GM12878 (cell line): ENCODE measurements around the gene HOXD3. TPM values are rescaled to one million over a fixed set of nuclear protein-coding genes. Genes with fewer than 3 reads are reported as not detected.

ENCODE experiments used
- ATAC-seq: fragments of 200-7000 bp; cut with Tn5 transposase; 3 replicates; pipeline ENCODE4 v1.9.1; 2020; ENCODE audit warnings: mild to moderate bottlenecking, moderate library complexity
- BruUV-seq: library from RNA; stranded (reverse); fragments of 400-500 nt; replicated peaks from 2 replicates; lab custom pipeline; 2021; lab: Mats Ljungman, UMichigan
- CTCF ChIA-PET: fragments of 300-600 bp; sonication (Branson Sonifier 250); formaldehyde crosslinking; extraction: SDS; loops from one replicate; lab custom pipeline; 2021; ENCODE audit warnings: inconsistent platforms; lab: Yijun Ruan, JAX
- POLR2A ChIA-PET: fragments of 350-600 bp; formaldehyde crosslinking; extraction: SDS; loops from one replicate; lab custom pipeline; 2021; ENCODE audit warnings: inconsistent platforms; lab: Charles Lee
- RAD21 ChIA-PET: fragments of 300-600 bp; sonication (Branson Sonifier 250); formaldehyde crosslinking; loops from one replicate; lab custom pipeline; 2023; ENCODE audit warnings: antibody characterized with exemption; ENCODE audit not compliant: unreplicated experiment; lab: Charles Lee
- SMC1A ChIA-PET: fragments of 300-600 bp; sonication (Branson Sonifier 250); formaldehyde crosslinking; loops from one replicate; lab custom pipeline; 2023; ENCODE audit not compliant: unreplicated experiment, uncharacterized antibody; lab: Charles Lee
- DNase-seq: peaks from one replicate; pipeline ENCODE4 v3.0.0-alpha.2; 2011; ENCODE audit warnings: low read depth, low spot score
- FAIRE-seq: peaks from 3 replicates; lab custom pipeline; 2011; peaks lifted over from hg19 to GRCh38; lab: Jason Lieb, UNC
- H2AFZ ChIP-seq: 2 replicates; pipeline ENCODE4 v1.6.0; 2011; ENCODE audit warnings: low read depth, low read length, control low read depth; ENCODE audit not compliant: control insufficient read depth
- H3K27ac ChIP-seq: 2 replicates; pipeline ENCODE4 v1.5.1; 2011; ENCODE audit warnings: control low read depth; ENCODE audit not compliant: control insufficient read depth, insufficient read depth
- H3K27me3 ChIP-seq, 2 experiments: replicated peaks in 1 of 2; 2 replicates each; pipeline versions ENCODE4 v1.6.0 to v1.6.1; 2011; ENCODE audit warnings: low read length in 1 of 2; ENCODE audit not compliant: control insufficient read depth in 2 of 2, insufficient read depth in 2 of 2
- H3K36me3 ChIP-seq, 2 experiments: 2 replicates each; pipeline ENCODE4 v1.5.1; 2011; ENCODE audit warnings: low read length in 1 of 2; ENCODE audit not compliant: control insufficient read depth in 2 of 2, insufficient read depth in 2 of 2
- H3K4me1 ChIP-seq: 2 replicates; pipeline ENCODE4 v1.6.1; 2011; ENCODE audit warnings: mild to moderate bottlenecking, low read length, moderate library complexity, mixed read lengths; ENCODE audit not compliant: control insufficient read depth, insufficient read depth
- H3K4me2 ChIP-seq: 2 replicates; pipeline ENCODE4 v1.6.0; 2011; ENCODE audit warnings: control low read depth; ENCODE audit not compliant: control insufficient read depth, insufficient read depth
- H3K4me3 ChIP-seq: fragments of 200-600 bp; sonication (generic); 2 replicates; pipeline ENCODE4 v1.5.1; 2016
- H3K79me2 ChIP-seq: 2 replicates; pipeline ENCODE4 v1.6.0; 2011; ENCODE audit warnings: low read length; ENCODE audit not compliant: control insufficient read depth, insufficient read depth
- H3K9ac ChIP-seq: 2 replicates; pipeline ENCODE4 v1.8.0; 2011; ENCODE audit warnings: low read length, control low read depth, mixed read lengths; ENCODE audit not compliant: control insufficient read depth, insufficient read depth
- H3K9me3 ChIP-seq: replicated peaks from 3 replicates; pipeline ENCODE4 v1.5.1; 2011; ENCODE audit warnings: mild to moderate bottlenecking, low read length; ENCODE audit not compliant: control insufficient read depth, insufficient read depth
- H4K20me1 ChIP-seq: 2 replicates; pipeline ENCODE4 v1.6.0; 2011; ENCODE audit not compliant: control insufficient read depth, insufficient read depth
- BMI1 ChIP-seq: fragments of 450-650 bp; IDR thresholded peaks from 2 replicates; pipeline ENCODE4 v1.6.1; 2016; ENCODE audit warnings: mild to moderate bottlenecking, moderate library complexity, borderline replicate concordance
- CBX3 ChIP-seq: fragments of 200-600 bp; sonication (generic); IDR thresholded peaks from 2 replicates; pipeline ENCODE4 v1.6.1; 2016; ENCODE audit warnings: low read depth, borderline replicate concordance
- EGR1 ChIP-seq, 2 experiments: IDR thresholded peaks; 1 replicate in 1 of 2; 2 replicates in 1 of 2; pipeline ENCODE4 v1.6.1; 2011 to 2012; ENCODE audit warnings: low read depth in 2 of 2, low read length in 2 of 2, borderline replicate concordance in 1 of 2, mild to moderate bottlenecking in 1 of 2, moderate library complexity in 1 of 2
- HCFC1 ChIP-seq: fragments of 150-350 bp; IDR thresholded peaks from 2 replicates; pipeline ENCODE4 v1.6.1; 2014; ENCODE audit warnings: low read length
- KDM1A ChIP-seq: fragments of 200-600 bp; sonication (generic); IDR thresholded peaks from 2 replicates; pipeline ENCODE4 v1.6.1; 2016; ENCODE audit warnings: borderline replicate concordance
- MYC ChIP-seq: IDR thresholded peaks from 2 replicates; pipeline ENCODE4 v1.6.1; 2011; ENCODE audit warnings: mild to moderate bottlenecking, low read length, moderate library complexity, inconsistent platforms; ENCODE audit not compliant: insufficient read depth, insufficient replicate concordance, insufficient read length, severe bottlenecking
- RELB ChIP-seq: fragments of 450-650 bp; IDR thresholded peaks from 2 replicates; pipeline ENCODE4 v1.6.1; 2017; ENCODE audit warnings: low read depth, mild to moderate bottlenecking, moderate library complexity
- STAT3 ChIP-seq: IDR thresholded peaks from 2 replicates; pipeline ENCODE4 v1.6.1; 2011; ENCODE audit warnings: low read depth, low read length, improper control_type of control experiment
- TARDBP ChIP-seq: IDR thresholded peaks from 2 replicates; pipeline ENCODE4 v1.6.1; 2016; ENCODE audit warnings: borderline replicate concordance
- USF1 ChIP-seq: IDR thresholded peaks from 2 replicates; pipeline ENCODE4 v1.6.1; 2011; ENCODE audit warnings: borderline replicate concordance, low read depth, mild to moderate bottlenecking, moderate library complexity, mixed read lengths, low read length; ENCODE audit not compliant: insufficient read depth; ENCODE audit errors: extremely low read length
- WGBS: methylation state at CpG from one replicate; pipeline ENCODE4 v1.1.6; 2016; ENCODE audit warnings: low lambda C conversion rate; ENCODE audit not compliant: insufficient replicate concordance, insufficient coverage; ENCODE audit errors: missing lambda C conversion rate; 5-methylcytosine and 5-hydroxymethylcytosine counted together
- in situ Hi-C: fragments of 300-500 bp; cut with MboI; formaldehyde crosslinking; loops from 9 replicates; pipeline ENCODE4 v1.14.3; 2018; ENCODE audit warnings: mixed read lengths
- intact Hi-C: fragments of 100-400 bp; cut with micrococcal nuclease; formaldehyde crosslinking; loops from one replicate; pipeline ENCODE4 v1.14.2; 2022; ENCODE audit not compliant: unreplicated experiment
- polyA plus RNA-seq, 11 experiments: library from polyadenylated mRNA; depleted of rRNA in 4 of 11; unstranded in 6 of 11; stranded (reverse) in 5 of 11; fragments of >200 nt; fragmentation: Nextera tagmentation in 4 of 11; fragmentation: Illumina TruSeq in 1 of 11; extraction: Ambion mirVana in 4 of 11; extraction: Trizol in 1 of 11; gene quantifications; 1 replicate in 1 of 11; 2 replicates in 10 of 11; pipeline versions ENCODE4 v1.2.1 to v1.2.3, GENCODE V29; 2011 to 2016; ENCODE audit warnings: inconsistent platforms in 2 of 11, missing spikeins in 2 of 11, low read depth in 1 of 11
- total RNA-seq, 4 experiments: library from RNA; depleted of rRNA in 3 of 4; stranded (reverse); fragments of >200 nt in 3 of 4; fragmentation: Illumina TruSeq in 1 of 4; extraction: Trizol in 1 of 4; gene quantifications; 2 replicates each; pipeline versions ENCODE4 v1.2.1 to v1.2.3, GENCODE V29; 2013 to 2021

Gene HOXD3
- total and polyA plus RNA-seq, 10 of the 15 experiments (the other 5 are each of a cell fraction or from before 2014, with no cell fraction given): not detected

- TF ChIP-seq USF1 (no peak), HCFC1 (no peak), TARDBP (no peak), STAT3 (no peak)
- TF ChIP-seq, all 136 proteins: peak for 0
Observed at GRCh38 chr2:176192351-176192750, 35.2 kb downstream of the HOXD3 start (continued).

GRCh38 chr2:176193048-176193447 is 35.9 kb downstream of the HOXD3 start:
- H3K4me1 ChIP-seq: no peaks in the 10 kb centered on the region
- no TSS peak for BruUV-seq

More at GRCh38 chr2:176193048-176193447, 35.9 kb downstream of the HOXD3 start:
- ChIA-PET POLR2A (no interaction called here), RAD21 (no interaction called here), SMC1A (interaction anchor here (1.2 kb wide), 1 partner anchor 262 kb away, joined by 5 read pairs; no protein-coding TSS in a partner anchor), CTCF (no interaction called here)
- no peak for TF ChIP-seq MYC
- TF ChIP-seq RELB: no peak
- no peak for TF ChIP-seq EGR1 (IDR thresholded peaks at IDR 0.05; ENCODE audit: borderline replicate concordance in 1 of 2, low read depth in 2 of 2, low read length in 2 of 2)
- TF ChIP-seq BMI1: no peak
- no peak for TF ChIP-seq CBX3
- no peak for TF ChIP-seq KDM1A
- ATAC-seq (no peak), FAIRE-seq (no peak), DNase-seq (no peak)
- in situ Hi-C loops: no loop called here
- intact Hi-C loops: no loop called here
- 0% methylated on average over 1 of the region's 1 CpG for WGBS
- H3K27me3 ChIP-seq: peaks cover 2 to 16% of the 10 kb centered on the region in 2 experiments
- H3K27ac ChIP-seq: no peak overlapping the region
- no peaks in the 10 kb centered on the region for H3K79me2 ChIP-seq
- no peak overlapping the region for H2AFZ ChIP-seq
- no peaks in the 10 kb centered on the region for H4K20me1 ChIP-seq
- H3K9me3 ChIP-seq: no peaks in the 10 kb centered on the region; the same call in 2 of the 3 replicates
- no peak overlapping the region for H3K9ac ChIP-seq
- H3K4me2 ChIP-seq: no peak overlapping the region
- H3K36me3 ChIP-seq: no peaks in the 10 kb centered on the region
- H3K4me3 ChIP-seq: no peak overlapping the region
